ENCODE results near the gene TBCD. TPM values are rescaled to one million over a fixed set of nuclear protein-coding genes. Genes with fewer than 3 reads are reported as not detected.
A peak's percentile ranks its signal among the peaks of the same experiment; 100 is the strongest.

The TBCD gene
- total RNA-seq, 1 experiment from 2014 or later: 29.6 TPM

DNA sequence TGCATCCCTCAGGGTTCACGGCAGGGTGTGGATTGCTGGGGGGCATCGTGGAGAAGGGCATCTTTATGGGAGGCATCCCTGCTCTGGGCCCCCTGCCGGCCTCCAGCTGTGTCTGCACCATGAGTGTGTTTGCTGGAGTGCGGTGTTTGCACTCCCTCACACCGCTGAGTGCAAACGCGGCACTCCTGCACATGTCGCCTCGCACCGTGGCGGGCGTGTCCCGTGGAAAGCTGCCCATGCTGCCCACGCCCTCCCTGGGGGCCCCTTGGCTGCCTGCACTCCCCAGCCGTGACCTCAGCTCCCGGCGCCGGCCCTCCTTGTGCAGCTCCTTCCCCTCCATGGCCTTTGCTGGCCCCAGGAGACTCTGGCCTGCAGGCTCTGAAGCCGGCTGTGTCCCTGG is 162.5 kb downstream of the TBCD start:
- peak; percentile 26 for DNase-seq
- POLR2A ChIA-PET (ENCODE audit: unreplicated experiment): no interaction called here
- ATAC-seq: peak; percentile 83

DNA sequence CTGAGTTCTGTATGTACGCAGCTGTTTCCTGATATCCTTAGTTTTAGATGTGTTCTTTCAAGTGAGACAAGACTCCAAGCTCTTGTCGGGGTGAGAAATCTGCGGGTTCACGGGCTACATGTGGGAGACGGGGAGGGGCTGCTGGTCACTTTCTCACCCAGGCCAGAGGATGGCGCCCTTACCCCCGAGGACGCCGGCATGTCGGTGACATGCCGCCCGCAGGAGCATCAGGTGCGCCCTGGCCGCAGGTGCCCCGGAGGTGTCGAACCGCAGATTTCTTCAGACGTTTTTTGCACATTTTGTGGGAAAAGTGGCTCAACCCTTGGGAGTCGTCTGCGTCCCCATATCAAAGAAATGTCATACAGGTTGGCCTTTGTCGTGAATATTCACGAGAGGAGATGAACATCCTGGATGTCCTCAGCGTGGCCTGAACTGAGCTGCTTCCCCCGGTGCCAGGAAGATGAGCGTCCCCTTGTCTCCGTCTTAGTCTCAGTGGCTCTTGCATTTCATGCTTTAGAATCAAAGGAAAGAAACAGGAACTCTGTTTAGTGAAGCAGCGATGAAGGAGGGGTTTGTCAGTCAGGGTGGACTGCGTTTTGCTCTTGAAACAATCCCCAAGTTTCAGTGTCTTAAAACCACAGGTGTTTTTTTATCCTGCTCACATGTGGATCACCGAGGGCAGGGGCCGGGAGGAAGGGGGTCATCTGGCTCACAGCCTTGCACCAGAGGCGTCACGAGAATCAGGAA is 163.3 kb downstream of the TBCD start:
- no peak overlapping the region for H3K4me2 ChIP-seq (ENCODE audit: low read length)
- no peaks in the 10 kb centered on the region for H3K9me2 ChIP-seq (replicated peaks; ENCODE audit: low read length)
- DNase-seq (no peak), ATAC-seq (no peak)
- H3K27ac ChIP-seq (ENCODE audit: low read length): no peak overlapping the region
- no peaks in the 10 kb centered on the region for H3K4me1 ChIP-seq (ENCODE audit: insufficient read depth, low read length)
- H4K20me1 ChIP-seq (ENCODE audit: low read length): no peaks in the 10 kb centered on the region
- H3K9me3 ChIP-seq (ENCODE audit: low read length): no peaks in the 10 kb centered on the region
- H3F3A ChIP-seq (ENCODE audit: low read length, unreplicated experiment): no peaks in the 10 kb centered on the region
- CTCF ChIA-PET: interaction anchor here (0.7 to 0.8 kb wide), 2 partner anchors 39 to 156 kb away, joined by 3 to 4 read pairs; no protein-coding TSS in a partner anchor
- no TSS peak for BruUV-seq (replicated peaks)
- no peak for TF ChIP-seq EZH2phosphoT487 (IDR thresholded peaks at IDR 0.05; ENCODE audit: borderline replicate concordance, low read length)
- TF ChIP-seq, protein P1, sequence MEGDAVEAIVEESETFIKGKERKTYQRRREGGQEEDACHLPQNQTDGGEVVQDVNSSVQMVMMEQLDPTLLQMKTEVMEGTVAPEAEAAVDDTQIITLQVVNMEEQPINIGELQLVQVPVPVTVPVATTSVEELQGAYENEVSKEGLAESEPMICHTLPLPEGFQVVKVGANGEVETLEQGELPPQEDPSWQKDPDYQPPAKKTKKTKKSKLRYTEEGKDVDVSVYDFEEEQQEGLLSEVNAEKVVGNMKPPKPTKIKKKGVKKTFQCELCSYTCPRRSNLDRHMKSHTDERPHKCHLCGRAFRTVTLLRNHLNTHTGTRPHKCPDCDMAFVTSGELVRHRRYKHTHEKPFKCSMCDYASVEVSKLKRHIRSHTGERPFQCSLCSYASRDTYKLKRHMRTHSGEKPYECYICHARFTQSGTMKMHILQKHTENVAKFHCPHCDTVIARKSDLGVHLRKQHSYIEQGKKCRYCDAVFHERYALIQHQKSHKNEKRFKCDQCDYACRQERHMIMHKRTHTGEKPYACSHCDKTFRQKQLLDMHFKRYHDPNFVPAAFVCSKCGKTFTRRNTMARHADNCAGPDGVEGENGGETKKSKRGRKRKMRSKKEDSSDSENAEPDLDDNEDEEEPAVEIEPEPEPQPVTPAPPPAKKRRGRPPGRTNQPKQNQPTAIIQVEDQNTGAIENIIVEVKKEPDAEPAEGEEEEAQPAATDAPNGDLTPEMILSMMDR (conservative IDR thresholded peaks at IDR 0.05; ENCODE audit: low read depth, low read length): peak; percentile 35
- POLR2A ChIA-PET (ENCODE audit: unreplicated experiment): no interaction called here
- H3K27me3 ChIP-seq (ENCODE audit: low read length): no peaks in the 10 kb centered on the region
- H3K36me3 ChIP-seq (ENCODE audit: low read depth, low read length): 0 out of 2 replicates have a peak, but pooled peaks cover 4% of the 10 kb centered on the region
- H3K79me2 ChIP-seq (ENCODE audit: low read length): no peaks in the 10 kb centered on the region
- H2AFZ ChIP-seq (ENCODE audit: low read length): no peak overlapping the region
- no peak overlapping the region for H3K9ac ChIP-seq (ENCODE audit: low read length)
- no peak overlapping the region for H3K4me3 ChIP-seq (ENCODE audit: low read length)
- intact Hi-C loops (cut with micrococcal nuclease): loop anchor here (2.0 kb wide), 1 partner anchor 132 kb away; no protein-coding TSS in a partner anchor

More for the DNA sequence above, 162.5 kb downstream of the TBCD start:
- Histone ChIP-seq H3K4me2 (ENCODE audit: low read length) (no peak overlapping the region), H3K9me3 (ENCODE audit: low read length) (no peaks in the 10 kb centered on the region), H3K79me2 (ENCODE audit: low read length) (no peaks in the 10 kb centered on the region), H3K4me3 (ENCODE audit: low read length) (no peak overlapping the region), H3K36me3 (ENCODE audit: low read depth, low read length) (0 out of 2 replicates have a peak, but pooled peaks cover 4% of the 10 kb centered on the region), H3F3A (ENCODE audit: low read length, unreplicated experiment) (no peaks in the 10 kb centered on the region), H3K27me3 (ENCODE audit: low read length) (no peaks in the 10 kb centered on the region), H3K9me2 (replicated peaks; ENCODE audit: low read length) (no peaks in the 10 kb centered on the region), H2AFZ (ENCODE audit: low read length) (no peak overlapping the region), H4K20me1 (ENCODE audit: low read length) (no peaks in the 10 kb centered on the region), H3K4me1 (ENCODE audit: insufficient read depth, low read length) (no peaks in the 10 kb centered on the region), H3K27ac (ENCODE audit: low read length) (no peak overlapping the region), H3K9ac (ENCODE audit: low read length) (no peak overlapping the region)
- CTCF ChIA-PET: interaction anchor here (0.7 to 1.4 kb wide), 4 partner anchors 38 to 157 kb away, joined by 3 to 11 read pairs (median 4); no protein-coding TSS in a partner anchor
- TF ChIP-seq, protein P1 (conservative IDR thresholded peaks at IDR 0.05; ENCODE audit: low read depth, low read length): peak; percentile 60
- TF ChIP-seq EZH2 (IDR thresholded peaks at IDR 0.05; ENCODE audit: low read length, unreplicated experiment): no peak
- intact Hi-C loops (cut with micrococcal nuclease): loop anchor here (2.0 kb wide), 1 partner anchor 132 kb away; no protein-coding TSS in a partner anchor
- BruUV-seq (replicated peaks): no TSS peak

DNA sequence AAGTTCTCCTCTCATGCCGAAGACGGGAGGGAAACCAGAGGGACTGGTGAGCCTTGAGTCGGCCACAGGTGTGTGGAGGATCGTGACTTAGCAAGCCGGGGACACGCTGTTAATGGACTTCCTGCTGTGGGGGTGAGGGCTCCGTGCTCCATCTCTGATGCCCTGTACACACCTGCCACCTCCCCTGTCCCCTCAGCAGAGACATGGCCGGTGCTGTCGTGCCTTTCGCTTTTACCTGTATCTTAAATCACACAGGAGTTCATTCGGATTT is 163.8 kb downstream of the TBCD start:
- intact Hi-C loops (cut with micrococcal nuclease): loop anchor here (2.0 kb wide), 1 partner anchor 133 kb away; no protein-coding TSS in a partner anchor
- Histone ChIP-seq H3K27ac (ENCODE audit: low read length) (no peak overlapping the region), H3F3A (ENCODE audit: low read length, unreplicated experiment) (no peaks in the 10 kb centered on the region), H3K9me3 (ENCODE audit: low read length) (no peaks in the 10 kb centered on the region), H3K79me2 (ENCODE audit: low read length) (no peaks in the 10 kb centered on the region), H2AFZ (ENCODE audit: low read length) (no peak overlapping the region), H3K4me2 (ENCODE audit: low read length) (no peak overlapping the region), H3K4me3 (ENCODE audit: low read length) (no peak overlapping the region), H3K4me1 (ENCODE audit: insufficient read depth, low read length) (no peaks in the 10 kb centered on the region), H3K9me2 (replicated peaks; ENCODE audit: low read length) (no peaks in the 10 kb centered on the region), H3K36me3 (ENCODE audit: low read depth, low read length) (0 out of 2 replicates have a peak, but pooled peaks cover 4% of the 10 kb centered on the region), H3K9ac (ENCODE audit: low read length) (no peak overlapping the region), H4K20me1 (ENCODE audit: low read length) (no peaks in the 10 kb centered on the region), H3K27me3 (ENCODE audit: low read length) (no peaks in the 10 kb centered on the region)
- CTCF ChIA-PET: no interaction called here
- no TSS peak for BruUV-seq (replicated peaks)
- TF ChIP-seq, protein P1 (conservative IDR thresholded peaks at IDR 0.05; ENCODE audit: low read depth, low read length): no peak
- TF ChIP-seq EZH2 (IDR thresholded peaks at IDR 0.05; ENCODE audit: low read length, unreplicated experiment) (no peak), EZH2phosphoT487 (IDR thresholded peaks at IDR 0.05; ENCODE audit: borderline replicate concordance, low read length) (no peak)
- ATAC-seq (no peak), DNase-seq (no peak)
- POLR2A ChIA-PET (ENCODE audit: unreplicated experiment): no interaction called here
